ENCODE results near the gene CNTNAP2. TPM values are rescaled to one million over a fixed set of nuclear protein-coding genes. Genes with fewer than 3 reads are reported as not detected.
A peak's percentile ranks its signal among the peaks of the same experiment; 100 is the strongest.

CNTNAP2 gene
- total RNA-seq, 1 experiment from 2014 or later: 0.03 TPM

- DNase-seq (ENCODE audit: low spot score): peak; percentile 92
Observed at GRCh38 chr7:148242294-148242821, 2125.8 kb downstream of the CNTNAP2 start.

DNA sequence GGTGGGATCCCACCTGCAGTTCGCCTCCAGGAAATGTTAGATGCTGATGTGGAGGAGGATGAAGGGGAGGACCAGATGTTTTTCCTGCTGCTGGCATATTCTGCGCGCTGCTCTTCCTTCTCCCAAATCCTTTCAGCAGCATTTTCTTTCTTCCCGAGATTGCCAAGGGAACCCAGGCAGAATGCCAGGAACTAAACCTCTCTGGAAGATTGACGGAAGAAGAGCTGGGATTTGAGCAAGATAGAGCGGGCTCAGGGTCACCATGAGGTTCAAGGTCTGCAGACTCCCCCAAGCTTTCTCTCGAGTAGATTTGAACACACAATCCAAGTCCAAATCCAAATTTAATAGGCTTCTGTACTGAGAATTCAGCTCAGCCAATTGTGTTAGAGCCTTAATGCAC is 2128.8 kb downstream of the CNTNAP2 start:
- no peak for DNase-seq (ENCODE audit: low spot score)

GRCh38 chr7:148253629-148254028 is 2137.0 kb downstream of the CNTNAP2 start:
- no peak for DNase-seq (ENCODE audit: low spot score)

DNA sequence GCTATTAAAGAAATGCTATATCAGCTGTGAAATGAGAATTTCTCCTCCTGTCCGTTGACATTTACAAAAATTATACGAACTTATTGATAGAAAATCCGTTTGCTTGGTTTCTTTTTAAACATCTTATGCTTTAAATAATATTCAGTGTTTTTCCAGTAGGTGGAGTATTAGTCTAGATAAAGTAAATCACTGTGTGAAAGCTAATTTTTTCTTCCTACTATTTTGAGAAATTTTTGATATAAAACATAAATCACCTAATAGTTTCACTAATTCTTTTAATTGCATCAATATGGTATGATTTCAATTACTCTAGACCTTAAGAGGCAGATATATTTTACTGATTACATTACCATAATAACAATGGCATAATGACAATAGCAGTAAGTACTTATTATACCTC is 2138.7 kb downstream of the CNTNAP2 start:
- DNase-seq (ENCODE audit: low spot score): peak; percentile 25

GRCh38 chr7:148256433-148256832 is 2139.8 kb downstream of the CNTNAP2 start:
- no peak for DNase-seq (ENCODE audit: low spot score)

- DNase-seq (ENCODE audit: low spot score): no peak
Observed at GRCh38 chr7:148260599-148260998, 2144.0 kb downstream of the CNTNAP2 start.

- DNase-seq (ENCODE audit: low spot score): no peak
Observed at GRCh38 chr7:148261523-148261922, 2144.9 kb downstream of the CNTNAP2 start.

- DNase-seq (ENCODE audit: low spot score): no peak
Observed at GRCh38 chr7:148261996-148262688, 2145.5 kb downstream of the CNTNAP2 start.

DNA sequence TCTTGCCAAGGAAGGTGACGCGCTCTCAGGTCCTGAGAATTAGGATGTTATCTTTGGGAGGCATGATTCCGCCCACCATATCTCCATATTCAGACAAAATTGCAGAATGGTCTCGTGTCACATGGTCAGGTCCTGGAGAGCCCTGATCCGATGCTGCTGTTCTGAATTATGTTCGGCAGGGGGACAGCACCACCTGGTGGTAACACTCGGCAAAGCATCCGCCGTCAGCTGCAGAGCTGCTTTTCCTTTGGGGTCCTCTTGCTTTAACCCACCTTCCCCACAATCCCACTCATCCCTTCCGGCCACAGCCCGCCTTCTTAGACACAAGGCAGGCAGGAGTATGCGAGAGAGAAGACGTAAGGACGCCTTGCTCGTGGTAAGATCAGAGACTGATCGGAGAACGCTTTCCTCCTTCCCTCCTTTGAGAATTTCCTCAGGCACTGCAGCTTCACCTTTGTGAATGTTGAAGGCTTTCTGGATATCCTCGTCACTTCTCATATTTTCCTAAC is 2146.2 kb downstream of the CNTNAP2 start:
- DNase-seq (ENCODE audit: low spot score): peak; percentile 78

DNA sequence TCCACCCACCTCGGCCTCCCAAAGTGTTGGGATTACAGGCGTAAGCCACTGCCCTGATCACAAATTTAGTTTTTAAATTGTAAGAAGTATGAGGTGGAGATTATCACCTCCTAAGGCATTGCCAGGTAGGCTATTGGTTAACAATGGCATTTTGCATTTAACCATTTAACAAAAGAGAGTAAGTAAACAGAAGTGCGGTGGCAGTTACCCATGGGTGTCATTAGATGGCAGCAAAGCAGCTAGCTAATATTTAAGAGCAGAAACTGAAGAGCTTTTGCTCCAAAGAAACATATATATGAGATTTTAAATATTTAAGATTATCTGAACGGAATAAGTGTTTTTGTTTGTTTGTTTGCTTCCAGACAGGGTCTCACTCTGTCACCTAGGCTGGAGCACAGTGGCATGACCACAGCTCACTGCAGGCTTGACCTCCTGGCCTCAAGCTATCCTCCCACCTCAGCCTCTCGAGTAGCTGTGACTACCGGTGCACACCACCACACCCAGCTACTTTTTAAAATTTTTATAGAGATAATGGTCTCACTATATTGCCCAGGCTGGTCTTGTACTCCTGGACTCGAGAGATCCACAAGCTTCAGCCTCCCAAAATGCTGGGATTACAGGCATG is 2148.4 kb downstream of the CNTNAP2 start:
- peak; percentile 68 for DNase-seq (ENCODE audit: low spot score)

DNA sequence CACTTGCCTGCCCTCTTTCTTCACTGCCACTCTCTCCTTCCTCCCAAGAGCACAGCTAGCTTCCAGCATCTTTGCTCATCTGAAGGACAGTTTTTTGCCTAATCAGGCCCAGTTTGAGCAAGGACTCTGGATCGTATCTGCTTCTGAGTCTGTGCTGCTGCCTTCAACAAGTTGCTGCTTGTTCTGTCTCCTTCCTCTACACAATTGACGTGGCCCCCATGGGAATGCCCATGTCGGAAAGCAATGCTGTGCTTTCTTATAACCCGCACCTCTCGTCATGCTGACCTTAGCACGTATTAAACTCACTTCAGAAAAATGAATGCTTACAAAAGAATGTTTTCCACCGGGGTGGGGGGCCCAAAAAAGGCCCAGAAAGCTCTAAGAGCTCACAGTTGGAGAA is 2149.3 kb downstream of the CNTNAP2 start:
- DNase-seq (ENCODE audit: low spot score): no peak

- DNase-seq (ENCODE audit: low spot score): no peak
Observed at GRCh38 chr7:148266795-148267194, 2150.2 kb downstream of the CNTNAP2 start.

GRCh38 chr7:148270576-148270975 is 2154.0 kb downstream of the CNTNAP2 start:
- DNase-seq (ENCODE audit: low spot score): no peak

DNA sequence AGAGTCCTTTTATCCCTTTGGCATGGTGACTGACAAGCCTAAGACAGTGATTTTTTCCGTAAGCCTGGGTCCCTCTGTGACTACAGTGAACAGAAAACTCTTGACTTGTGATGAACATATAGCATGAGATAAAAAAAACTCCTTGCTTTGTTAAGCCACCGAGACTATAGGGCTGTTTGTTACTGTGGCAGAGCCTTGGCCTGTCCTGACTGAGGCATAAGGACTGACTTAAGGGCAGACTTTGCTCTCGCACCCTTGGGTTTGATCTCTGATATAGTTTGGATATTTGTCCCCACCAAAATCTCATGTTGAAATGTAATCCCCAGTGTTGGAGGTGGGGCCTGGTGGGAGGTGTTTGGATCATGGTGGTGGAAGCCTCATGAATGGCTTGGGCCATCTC is 2157.5 kb downstream of the CNTNAP2 start:
- no peak for DNase-seq (ENCODE audit: low spot score)

DNA sequence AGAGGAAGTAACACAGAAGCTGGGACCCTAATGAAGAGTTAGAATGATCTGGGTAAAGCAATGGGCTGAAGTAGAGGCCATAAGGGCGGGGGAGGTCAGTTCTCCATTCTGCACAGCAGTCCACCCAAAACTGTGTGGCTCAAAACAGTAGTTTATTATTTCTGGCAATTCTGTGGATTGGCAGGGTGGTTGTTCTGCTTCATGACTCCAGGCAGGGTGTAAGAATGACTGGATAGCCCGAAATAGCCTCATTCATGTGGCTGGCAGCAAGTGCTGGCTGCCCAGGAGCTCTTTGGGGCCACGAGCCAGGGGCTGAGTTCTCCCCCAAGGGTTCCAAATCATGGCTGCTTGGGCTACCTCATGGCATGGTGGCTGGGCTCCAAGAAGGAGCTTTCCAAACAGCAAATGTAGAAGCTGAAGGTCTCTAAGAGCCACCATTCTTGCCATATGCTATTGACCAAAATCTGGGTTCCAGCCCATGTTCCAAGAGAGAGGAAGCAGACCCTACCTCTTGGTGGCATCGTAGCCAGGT is 2158.8 kb downstream of the CNTNAP2 start:
- DNase-seq (ENCODE audit: low spot score): no peak

DNA sequence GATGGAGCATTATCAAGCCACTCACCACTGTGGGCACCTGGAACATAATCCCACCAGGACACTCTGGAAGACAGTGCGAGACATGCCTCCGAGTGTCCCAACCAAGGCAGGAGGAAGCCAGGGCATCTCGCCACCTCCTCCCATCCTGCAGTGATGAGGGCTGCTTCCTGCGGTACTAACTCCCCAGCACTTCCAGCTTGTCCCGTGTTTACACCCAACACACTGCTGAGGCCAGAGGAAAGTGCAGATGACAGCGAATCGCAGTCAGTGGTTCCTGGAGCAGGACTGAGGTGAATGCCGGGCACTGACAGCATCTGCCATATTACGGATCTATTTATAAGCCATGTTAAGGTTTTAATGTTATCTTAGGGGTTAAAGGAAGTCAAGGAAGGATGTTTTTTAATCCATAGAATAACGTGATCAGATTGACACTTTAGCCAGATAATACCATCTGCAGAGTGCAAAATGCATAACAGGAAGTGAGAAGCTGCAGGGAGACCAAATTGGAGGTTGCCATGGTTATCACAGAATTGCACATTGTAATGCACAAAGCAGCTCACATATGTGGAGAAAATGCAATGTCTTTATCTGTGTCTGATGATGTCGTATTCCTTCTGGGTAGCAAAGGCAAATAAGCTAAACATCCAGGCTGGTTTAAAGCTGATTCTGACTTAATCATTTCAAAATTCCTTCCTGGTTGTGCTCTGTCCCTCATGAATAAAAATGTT is 2159.9 kb downstream of the CNTNAP2 start:
- no peak for DNase-seq (ENCODE audit: low spot score)

DNA sequence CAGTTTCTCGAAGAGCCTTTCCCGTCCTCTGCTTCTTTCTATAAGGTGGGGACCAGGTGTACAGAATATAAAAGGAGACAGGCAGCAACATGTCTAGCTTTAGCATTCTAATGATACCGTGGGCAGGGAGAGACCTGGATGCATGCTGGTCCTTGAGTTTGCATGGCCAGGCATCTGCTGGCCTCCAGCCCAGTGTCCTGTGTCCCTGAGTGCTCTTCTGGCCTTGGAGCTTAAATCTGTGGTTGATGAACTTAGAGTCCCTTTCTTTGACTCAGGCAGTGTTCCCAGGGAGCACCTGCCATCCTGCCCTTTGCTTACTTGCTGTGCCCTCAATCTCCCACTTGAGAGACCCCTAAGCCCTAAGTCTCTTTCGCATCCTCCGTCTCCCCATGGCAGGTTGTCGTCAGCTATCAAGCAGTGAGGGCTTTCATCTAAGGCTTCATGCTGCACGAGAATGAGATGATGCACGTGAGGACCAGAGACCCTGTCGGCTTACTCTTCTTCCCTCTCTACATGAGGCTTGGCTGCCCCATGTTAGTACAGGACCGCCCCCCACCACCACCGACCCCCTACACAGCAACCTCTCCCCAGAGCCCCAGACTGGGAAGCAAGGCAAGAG is 2160.6 kb downstream of the CNTNAP2 start:
- no peak for DNase-seq (ENCODE audit: low spot score)

GRCh38 chr7:148286150-148286549 is 2169.5 kb downstream of the CNTNAP2 start:
- DNase-seq (ENCODE audit: low spot score): peak; percentile 76

GRCh38 chr7:148287538-148287937 is 2170.9 kb downstream of the CNTNAP2 start:
- no peak for DNase-seq (ENCODE audit: low spot score)

- DNase-seq (ENCODE audit: low spot score): no peak
Observed at GRCh38 chr7:148288592-148289151, 2172.1 kb downstream of the CNTNAP2 start.

DNA sequence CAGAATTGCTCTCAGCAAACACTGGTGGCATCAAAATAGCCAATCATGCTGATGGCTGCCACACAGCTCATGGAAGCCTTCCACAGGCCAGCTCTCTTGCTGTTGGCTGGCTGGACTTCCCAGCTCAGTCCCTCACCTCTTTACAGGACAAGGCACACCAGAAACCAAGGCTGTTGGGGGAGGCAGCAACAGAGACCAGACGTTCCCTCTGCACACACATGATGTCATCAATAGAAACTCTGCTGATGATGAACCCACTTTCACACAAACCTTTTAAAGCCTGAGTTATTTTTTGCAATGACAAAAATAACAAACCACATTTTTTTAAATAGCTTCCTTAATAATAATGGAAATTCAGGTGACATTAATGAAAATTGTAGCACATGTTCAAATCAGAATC is 2173.0 kb downstream of the CNTNAP2 start:
- no peak for DNase-seq (ENCODE audit: low spot score)

All from HT-29 (cell line).